GM18858 (cell line): ENCODE data around the gene PSMD8.
A peak's percentile ranks its signal among the peaks of the same experiment; 100 is the strongest.
"Not testable (repeated sequence)": the region's sequence is repeated elsewhere in the genome, so short reads cannot be mapped to it uniquely, and the experiment has no call there.

ENCODE experiments used
- ATAC-seq: cut with Tn5 transposase; IDR thresholded peaks from one replicate; pipeline ENCODE4 v1.9.1; 2021; ENCODE audit not compliant: unreplicated experiment

Gene PSMD8

DNA sequence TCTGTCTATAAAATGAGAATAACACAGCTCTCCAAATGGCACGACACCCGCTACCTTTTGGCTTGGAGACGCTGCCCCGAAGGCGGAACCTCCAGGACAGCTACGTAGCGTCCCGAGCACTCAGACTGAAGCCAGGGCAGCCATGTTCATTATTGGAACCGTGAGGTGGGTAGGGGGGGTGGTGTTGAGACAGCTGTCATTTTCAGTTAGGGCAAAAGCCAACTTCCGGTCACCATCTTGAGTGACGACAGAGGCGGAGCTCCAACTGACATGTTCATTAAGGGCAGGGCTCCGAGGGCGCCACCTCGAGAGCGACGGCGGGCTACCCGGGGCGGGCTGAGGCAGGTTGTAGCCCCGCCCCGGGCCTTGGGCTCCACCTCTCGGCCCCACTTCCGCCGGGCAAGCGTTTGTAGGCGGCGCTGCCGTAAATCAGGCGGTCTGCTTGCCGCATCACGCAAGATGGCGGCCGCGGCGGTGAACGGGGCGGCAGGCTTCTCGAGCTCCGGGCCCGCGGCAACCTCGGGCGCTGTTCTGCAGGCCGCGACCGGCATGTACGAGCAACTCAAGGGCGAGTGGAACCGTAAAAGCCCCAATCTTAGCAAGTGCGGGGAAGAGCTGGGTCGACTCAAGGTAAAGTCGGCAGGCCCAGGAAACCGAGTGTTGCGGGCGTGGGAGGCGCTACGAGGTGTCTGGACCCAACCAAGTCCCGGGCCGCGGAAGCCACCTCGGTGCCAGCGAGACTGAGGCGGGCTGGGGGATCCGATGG, at the start of gene PSMD8:
Gene PSMD8, plus strand, starts transcription at position 240 of the 766 bp plus-strand sequence. Its CDS starts 31 bp downstream, at position 271.
- ATAC-seq: peak; percentile 92

DNA sequence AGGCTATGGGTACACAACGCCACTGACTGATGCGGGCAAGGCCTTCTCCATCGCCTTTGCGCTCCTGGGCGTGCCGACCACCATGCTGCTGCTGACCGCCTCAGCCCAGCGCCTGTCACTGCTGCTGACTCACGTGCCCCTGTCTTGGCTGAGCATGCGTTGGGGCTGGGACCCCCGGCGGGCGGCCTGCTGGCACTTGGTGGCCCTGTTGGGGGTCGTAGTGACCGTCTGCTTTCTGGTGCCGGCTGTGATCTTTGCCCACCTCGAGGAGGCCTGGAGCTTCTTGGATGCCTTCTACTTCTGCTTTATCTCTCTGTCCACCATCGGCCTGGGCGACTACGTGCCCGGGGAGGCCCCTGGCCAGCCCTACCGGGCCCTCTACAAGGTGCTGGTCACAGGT, 47.8 kb upstream of the PSMD8 start:
- ATAC-seq: no peak

DNA sequence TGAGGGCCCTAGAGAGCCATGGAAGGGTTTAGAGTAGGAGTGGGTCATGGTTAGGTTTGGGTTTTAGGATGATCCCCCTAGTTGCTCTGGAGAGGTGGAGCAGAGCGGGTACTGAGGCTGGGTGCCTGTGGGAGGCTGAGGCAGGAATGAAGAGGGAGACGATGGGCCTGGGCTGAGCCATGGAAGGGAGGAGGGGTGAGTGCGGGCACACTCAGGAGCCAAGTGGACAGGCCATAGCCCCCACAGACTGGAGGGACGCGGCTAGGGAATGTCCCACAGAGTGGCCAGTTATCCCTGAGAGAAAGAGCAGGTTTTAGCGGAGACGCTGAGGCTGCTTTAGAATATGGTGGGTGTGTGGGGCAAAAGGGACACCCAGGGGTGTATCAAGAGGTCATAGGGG, 44.7 kb upstream of the PSMD8 start:
- ATAC-seq: no peak

DNA sequence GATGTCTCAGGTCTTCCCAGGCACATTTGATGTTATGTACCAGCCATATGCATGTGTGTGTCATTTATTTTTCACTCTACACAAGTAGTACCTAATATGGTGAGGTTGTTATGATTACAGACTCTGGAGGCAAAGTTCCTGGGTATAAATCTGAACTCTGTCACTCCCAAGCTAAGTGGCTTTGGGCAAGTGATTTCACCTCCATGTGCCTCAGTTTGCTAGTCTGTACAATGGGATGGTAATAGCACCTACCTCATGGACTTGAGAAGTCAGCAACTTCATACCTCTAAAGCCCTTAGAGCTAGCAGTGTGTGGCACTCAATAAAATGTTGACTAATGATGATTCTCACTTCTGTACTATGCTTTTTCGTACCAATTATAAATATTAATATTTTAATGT, 42.6 kb upstream of the PSMD8 start:
- no peak for ATAC-seq

DNA sequence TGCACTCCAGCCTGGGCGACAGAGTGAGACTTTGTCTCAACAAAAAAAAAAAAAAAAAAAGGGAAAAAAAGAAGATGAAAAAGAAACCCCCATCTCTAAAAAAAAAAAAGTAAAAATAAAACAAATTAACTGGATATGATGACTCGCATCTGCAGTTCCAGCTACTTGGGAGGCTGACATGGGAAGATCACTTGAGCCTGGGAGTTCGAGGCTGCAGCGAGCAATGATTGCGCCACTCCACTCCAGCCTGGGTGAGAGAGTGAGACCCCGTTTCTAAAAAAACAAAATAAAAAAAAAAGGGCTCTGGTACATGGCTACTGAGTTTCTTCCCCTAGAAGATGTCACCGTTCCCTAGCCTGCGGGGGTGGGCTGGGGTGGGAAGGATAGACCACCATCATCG, 41.1 kb upstream of the PSMD8 start:
- no peak for ATAC-seq

DNA sequence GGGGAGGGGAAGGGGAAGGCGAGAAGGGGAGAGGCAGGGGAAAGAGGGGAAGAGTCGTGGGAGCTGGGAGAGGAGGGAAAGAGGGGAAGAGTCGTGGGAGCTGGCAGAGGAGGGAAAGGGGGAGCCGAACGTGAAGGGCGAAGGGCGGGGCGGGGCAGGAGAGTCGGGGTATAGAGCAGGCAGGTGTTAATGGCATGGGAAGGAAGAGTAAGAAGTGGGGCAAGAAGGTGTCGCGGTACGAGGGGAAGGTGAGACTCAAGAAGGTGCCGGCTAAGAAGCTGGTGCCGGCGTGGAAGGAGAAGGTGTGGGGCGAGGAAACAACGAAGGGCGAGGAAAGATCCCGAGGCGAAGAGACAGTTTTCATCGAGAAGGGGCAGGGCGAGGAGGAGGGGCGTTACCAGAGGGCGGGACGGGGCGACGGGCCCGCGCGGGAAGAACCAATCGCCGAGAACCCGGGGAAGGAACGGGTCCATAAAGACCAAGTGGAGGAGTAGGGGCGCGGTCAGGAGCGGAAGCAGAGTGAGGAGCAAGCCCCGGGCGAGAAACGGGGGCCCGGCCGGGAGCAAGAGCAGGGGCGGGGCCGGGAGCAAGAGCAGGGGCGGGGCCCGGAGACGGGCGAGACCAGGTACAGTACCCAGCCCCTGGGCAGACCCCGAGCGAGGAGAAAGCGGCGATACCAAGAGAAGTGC, 38.3 kb upstream of the PSMD8 start:
- peak; percentile 64 for ATAC-seq

DNA sequence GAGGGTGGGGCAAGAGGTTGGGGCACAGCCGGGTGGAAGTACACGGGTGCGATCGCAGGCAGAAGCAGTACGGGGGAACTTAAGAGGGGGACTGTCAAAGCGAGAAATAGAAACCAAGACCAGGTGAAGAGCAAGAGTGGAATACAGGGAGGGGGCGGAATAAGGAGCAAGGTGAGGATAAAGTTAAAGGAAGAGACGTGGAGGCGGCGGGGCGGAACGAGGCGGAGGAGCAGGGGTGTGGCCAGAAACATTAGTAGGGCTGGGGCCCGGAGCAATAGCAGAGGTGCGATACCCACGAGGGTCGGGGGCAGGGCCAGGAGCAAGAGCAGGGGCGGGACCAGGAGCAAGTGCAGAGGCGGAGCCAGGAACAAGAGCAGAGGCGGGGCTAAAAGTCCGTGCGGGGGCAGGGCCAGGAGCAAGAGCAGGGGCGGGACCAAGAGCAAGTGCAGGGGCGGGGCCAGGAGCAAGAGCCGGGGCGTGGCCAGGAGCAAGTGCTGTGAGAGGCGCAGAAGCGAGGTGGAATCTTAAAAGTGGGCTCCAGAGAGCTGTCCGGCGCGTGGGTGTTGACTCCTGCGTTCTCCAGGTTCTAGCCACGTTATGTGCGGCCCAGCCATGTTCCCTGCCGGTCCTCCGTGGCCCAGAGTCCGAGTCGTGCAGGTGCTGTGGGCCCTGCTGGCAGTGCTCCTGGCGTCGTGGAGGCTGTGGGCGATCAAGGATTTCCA, 37.6 kb upstream of the PSMD8 start:
- peak; percentile 25 for ATAC-seq

DNA sequence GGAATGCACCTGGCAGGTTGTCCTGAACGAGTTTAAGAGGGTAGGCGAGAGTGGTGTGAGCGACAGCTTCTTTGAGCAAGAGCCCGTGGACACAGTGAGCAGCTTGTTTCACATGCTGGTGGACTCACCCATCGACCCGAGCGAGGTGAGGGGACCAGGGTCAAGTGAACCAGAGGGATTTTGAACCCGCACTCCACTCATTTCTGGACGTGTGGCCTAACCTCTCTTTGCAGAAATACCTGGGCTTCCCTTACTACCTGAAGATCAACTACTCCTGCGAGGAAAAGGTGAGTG, 37.1 kb upstream of the PSMD8 start:
- no peak for ATAC-seq

DNA sequence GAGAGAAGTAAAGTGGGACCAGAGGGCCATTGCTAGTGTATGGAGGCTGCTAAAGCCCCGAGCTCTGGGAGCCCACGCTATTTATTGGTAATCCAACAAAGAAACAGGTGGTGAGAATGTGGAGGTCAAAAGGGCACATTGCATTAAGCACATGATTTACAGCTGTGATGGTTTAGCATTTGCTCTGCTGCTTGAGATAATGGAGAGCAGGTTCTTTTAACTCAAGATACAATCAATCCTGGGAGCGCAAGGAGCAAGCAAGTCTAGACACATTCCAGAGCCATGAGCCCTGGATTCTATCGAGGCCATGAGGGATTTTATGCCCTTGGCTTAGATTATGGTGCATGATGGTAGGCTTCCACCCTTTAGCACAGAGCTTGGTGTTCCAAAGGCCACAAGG, 35.4 kb upstream of the PSMD8 start:
- ATAC-seq: not testable (repeated sequence)

DNA sequence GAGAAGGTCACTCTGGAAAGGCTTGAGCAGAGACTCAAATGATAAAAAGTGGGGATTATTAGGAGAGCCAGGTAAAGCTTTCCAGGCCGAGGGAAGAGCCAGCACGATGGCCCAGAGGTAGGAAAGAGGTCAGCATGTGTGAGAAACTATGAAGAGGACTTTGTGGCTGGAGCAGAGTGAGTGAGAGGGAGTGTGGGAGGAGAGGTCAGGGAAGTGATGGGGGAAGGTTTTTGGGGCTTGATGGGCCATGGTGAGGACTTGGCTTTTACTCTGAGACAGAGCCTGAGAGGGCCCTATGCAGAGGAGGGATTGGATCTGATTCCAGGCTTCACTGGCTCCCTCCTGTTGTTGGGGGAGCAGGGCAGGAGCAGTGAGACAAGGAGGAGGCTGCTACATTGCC, 33.4 kb upstream of the PSMD8 start:
- no peak for ATAC-seq

DNA sequence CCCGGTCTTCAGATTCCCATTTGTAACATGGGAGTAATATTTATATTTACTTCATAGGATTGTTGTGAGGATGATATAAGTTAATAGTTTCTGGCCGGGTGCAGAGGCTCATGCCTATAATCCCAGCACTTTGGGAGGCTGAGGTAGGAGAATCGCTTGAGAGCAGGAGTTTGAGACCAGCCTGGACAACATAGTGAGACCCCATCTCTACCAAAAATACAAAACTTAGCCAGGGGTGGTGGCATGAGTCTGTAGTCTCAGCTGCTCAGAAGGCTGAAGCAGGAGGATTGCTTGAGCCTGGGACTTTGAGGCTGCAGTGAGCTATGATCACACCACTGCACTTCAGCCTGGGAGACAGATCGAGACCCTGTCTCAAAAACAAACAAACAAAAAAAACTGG, 27.5 kb upstream of the PSMD8 start:
- ATAC-seq: no peak

DNA sequence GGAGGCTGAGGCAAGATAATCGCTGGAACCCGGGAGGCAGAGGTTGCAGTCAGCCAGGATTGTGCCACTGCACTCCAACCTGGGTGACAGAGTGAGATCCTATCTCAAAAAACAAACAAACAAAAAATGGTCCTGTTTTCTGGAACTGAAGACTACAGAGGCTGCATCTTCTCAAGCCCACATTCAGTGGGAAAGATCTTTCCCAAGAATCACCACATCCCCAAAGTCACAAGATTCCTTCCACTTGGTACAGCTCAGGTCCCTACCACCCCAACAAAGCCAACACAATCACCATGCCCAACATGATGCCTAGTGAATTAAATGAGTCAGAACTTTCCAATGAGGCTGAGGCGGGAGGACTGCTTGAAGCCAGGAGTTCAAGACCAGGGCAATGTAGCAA, 23.5 kb upstream of the PSMD8 start:
- ATAC-seq: no peak

DNA sequence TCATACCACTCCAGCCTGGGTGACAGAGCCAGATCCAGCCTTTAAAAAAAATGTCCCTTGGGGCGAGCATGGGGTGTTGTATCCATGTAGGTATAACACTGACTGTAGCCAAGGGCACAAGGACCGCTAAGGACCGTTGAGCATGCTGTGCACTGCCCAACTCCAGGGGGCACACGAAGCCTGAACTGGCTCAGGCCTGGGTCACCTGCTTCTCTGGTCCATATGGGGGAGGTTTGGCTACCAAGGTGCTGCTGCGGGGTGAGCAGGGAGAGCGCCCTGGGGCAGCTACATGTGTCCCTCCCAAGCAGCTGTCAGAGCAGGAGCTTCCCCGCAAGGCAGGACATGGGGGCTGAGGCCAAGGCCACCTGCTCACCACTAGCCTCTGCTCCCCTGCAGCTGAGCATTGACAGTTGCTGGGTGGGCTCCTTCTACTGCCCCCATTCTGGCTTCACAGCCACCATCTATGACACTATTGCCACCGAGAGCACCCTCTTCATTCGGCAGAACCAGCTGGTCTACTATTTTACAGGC, 22.4 kb upstream of the PSMD8 start:
- no peak for ATAC-seq

DNA sequence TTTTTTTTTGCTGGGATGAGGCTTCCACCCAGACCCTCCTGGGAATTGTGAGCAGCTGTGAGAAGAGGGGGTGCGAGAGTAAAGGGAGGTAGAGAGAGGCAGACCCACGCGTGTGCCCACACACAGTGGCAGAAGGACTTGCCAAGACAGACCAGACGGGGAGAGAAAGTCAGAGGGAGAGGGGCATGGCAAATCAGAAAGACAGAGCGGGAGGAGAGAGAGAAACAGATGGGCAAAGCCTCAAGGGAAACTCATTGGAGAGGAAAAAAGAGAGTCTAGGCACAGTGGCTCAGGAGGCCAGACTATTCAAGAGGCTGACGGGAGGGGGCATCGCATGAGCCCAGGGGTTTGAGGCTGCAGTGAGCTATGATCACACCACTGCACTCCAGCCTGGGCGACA, 21.8 kb upstream of the PSMD8 start:
- no peak for ATAC-seq

DNA sequence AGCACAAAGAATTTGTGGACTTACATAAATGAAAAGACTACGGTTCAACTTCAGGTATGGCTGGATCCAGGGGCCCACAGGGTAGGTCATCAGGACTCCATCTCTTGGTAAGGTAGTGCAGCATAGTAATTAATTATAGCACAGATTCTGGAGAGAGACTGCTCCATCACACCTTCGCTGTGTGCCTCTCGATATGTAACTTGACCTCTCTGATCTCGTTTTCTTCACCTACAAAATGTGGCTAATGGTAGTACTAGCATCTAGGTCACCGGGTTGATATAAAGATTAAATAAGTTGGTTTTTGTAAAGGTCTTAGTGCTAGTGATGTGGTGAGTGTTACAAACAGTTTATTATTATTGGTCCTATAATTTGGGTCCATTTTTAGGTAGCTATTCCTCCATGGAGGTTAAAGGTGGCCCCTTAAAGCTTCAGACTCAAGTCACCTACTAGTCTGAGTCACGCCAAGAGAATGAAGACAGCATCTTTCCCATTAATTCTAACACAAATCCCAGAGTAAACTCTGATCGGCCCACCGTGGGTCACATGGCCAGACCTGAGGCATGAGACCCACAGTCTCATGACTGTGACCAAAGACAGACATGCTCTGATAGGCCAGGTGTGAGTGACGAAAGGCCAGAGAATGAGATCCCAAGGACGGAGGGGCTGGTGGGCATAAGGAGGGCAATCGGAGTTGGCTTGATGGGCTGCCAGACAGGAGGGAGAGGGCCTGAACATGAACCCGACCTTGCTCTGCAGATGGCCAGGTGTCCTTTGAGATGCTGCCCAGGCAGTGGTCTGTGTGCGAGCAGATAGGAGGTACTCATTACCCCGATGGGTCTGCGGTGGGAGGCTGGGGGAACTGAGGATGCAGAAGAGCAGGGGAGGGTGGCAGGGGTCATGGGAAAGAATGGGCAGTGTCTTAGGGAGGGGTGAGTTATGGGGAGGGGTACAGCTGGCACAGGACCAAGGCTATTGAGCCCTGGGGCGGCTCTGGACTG, 18.3 kb upstream of the PSMD8 start:
- ATAC-seq: no peak

DNA sequence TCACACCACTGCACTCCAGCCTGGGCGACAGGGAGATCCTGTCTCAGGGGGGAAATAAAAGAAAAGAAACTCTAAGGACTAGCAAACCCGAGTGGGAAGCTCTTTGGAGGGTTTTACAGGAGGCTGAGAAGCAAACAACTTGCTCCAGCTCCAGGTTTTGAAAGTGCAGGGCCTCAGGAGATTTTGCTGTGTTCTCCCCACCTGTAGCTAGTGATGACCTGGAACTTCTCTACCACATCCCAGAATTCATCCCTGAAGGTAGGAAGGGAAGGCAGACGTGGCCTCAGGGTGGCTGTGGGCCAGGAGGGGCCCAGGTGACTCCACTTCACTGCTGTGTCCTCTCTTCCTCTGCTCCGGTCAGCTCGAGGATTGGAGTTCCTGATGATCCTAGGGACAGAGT, 16.3 kb upstream of the PSMD8 start:
- ATAC-seq: no peak

DNA sequence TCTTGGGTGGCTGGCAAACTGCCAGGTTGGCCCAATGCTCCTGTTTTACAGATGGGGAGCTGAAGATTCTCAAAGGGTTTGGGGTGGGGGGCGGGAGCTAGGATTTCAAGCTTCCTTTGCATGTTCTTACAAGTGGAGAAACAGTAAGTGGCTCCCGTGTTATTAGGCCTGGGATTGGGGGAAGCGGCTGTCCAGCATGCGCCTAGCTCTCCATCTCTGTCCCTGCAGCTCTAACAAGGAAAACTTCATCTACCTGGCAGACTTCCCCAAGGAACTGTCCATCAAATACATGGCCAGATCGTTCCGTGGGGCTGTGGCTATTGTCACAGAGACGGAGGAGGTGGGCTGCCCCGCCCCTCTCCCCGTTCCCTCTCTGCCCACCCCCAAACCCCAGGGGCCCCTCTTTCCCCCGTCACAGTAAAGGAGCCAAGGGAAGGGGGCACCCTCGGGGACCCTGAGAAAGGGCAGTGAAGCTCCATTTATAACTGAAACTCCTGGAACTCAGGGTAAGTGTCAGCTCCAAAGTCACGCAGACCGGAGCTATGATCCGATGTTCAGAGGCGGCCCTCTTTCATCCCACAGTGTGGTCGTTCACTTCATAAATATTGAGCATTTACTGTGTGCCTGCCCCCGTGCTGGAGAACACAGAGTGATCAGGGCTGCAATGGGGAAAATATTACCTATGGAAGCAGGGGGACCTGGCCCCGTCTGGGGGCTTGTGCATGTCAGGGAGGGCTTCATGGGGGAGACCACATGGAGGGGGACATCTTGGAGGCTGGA, 14.9 kb upstream of the PSMD8 start:
- ATAC-seq: no peak

DNA sequence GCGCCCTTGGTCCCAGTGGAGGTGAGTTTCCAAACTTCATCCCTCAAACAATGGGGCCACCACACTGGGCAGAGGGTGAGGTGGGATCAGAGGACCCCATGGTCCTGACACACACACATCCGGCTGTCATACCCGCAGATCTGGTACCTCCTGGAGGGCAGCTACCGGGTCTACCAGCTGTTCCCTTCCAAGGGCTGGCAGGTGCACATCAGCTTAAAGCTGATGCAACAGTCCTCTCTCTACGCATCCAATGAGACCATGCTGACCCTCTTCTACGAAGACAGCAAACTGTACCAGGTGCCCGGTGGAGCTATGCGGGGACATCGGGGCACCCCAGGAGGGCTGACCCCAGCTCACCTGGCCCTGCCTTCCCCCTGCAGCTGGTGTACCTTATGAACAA, 14.0 kb upstream of the PSMD8 start:
- no peak for ATAC-seq

DNA sequence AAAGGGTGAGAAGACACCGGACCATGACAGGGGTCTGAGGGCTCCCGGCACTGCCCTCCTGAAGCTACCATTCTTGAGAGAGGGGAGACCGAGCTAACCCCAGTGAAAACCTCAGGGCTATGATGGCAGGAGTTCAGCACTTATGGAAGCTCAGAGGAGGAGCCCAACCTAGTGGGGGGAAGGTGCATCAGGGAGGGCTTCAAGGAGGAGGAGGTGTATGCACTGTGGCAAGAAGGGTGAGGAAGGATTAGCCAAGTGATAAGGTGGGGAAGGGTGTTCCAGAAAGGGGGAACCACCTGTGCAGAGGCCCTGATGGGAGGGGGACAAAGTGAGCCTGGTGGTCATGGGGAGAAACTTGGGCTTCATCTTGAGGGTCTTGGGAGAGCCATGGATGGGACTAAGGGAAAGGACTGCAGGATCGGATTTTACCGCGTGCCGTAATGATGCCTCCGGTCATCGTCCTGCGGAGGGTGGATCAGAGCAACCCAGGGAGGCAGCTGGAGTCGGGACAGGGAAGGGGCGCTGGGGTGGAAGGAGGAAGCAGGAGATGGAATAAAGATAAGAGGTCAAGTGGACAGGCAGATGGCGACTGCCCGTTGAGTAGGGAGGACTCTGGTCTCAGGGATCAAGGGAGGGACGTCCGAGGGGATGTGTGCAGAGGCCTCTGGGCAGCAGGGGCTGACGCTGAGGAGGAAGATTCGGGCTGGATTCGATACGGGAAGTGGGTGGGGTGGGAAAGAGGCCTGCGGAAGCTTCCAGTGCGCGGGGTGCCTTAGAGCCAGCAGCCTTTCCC, 13.3 kb upstream of the PSMD8 start:
- ATAC-seq: no peak
